ENCODE data around the gene KANSL1.
"Not testable (repeated sequence)": the region's sequence is repeated elsewhere in the genome, so short reads cannot be mapped to it uniquely, and the experiment has no call there.

KANSL1 gene

GRCh38 chr17:46193151-46193625 is at the start of gene KANSL1:
Gene KANSL1 (minus strand): TSS chr17:46193429. CDS start chr17:46172143, 21,286 bp downstream.
- no peaks in the 10 kb centered on the region for H3K36me3 ChIP-seq (ENCODE audit: control insufficient read depth, insufficient read depth, low read length)
- peak within 1 kb of the TSS; percentile 80 for H3K4me3 ChIP-seq (ENCODE audit: low read length)
- no peaks in the 10 kb centered on the region for H3K27me3 ChIP-seq (ENCODE audit: control insufficient read depth, insufficient read depth, low read length)
- peak within 1 kb of the TSS; percentile 97 for H3K9ac ChIP-seq (ENCODE audit: low read length)
- no peaks in the 10 kb centered on the region for H3K9me3 ChIP-seq (ENCODE audit: control insufficient read depth, low read length)
- H3K4me1 ChIP-seq (ENCODE audit: control insufficient read depth, insufficient read depth, low read length), result peaks cover 38% of the 10 kb centered on the region

- not testable (repeated sequence) for H3K9me3 ChIP-seq (ENCODE audit: control insufficient read depth, low read length); H3K27me3 ChIP-seq (ENCODE audit: control insufficient read depth, insufficient read depth, low read length); H3K4me1 ChIP-seq (ENCODE audit: control insufficient read depth, insufficient read depth, low read length); H3K36me3 ChIP-seq (ENCODE audit: control insufficient read depth, insufficient read depth, low read length); H3K9ac ChIP-seq (ENCODE audit: low read length); H3K4me3 ChIP-seq (ENCODE audit: low read length)
Measured at GRCh38 chr17:46231359-46231758, 38.1 kb upstream of the KANSL1 start.

GRCh38 chr17:46225274-46225794 is 32.1 kb upstream of the KANSL1 start:
- H3K4me1 ChIP-seq (ENCODE audit: control insufficient read depth, insufficient read depth, low read length); H3K27me3 ChIP-seq (ENCODE audit: control insufficient read depth, insufficient read depth, low read length); H3K9me3 ChIP-seq (ENCODE audit: control insufficient read depth, low read length); H3K36me3 ChIP-seq (ENCODE audit: control insufficient read depth, insufficient read depth, low read length): not testable (repeated sequence)
- Histone ChIP-seq H3K9ac (ENCODE audit: low read length) (peak overlapping the region; percentile 39), H3K4me3 (ENCODE audit: low read length) (peak overlapping the region; percentile 56)

GRCh38 chr17:46224864-46225263 is 31.6 kb upstream of the KANSL1 start:
- H3K9me3 ChIP-seq (ENCODE audit: control insufficient read depth, low read length); H3K27me3 ChIP-seq (ENCODE audit: control insufficient read depth, insufficient read depth, low read length); H3K36me3 ChIP-seq (ENCODE audit: control insufficient read depth, insufficient read depth, low read length); H3K4me1 ChIP-seq (ENCODE audit: control insufficient read depth, insufficient read depth, low read length): not testable (repeated sequence)
- Histone ChIP-seq H3K9ac (ENCODE audit: low read length) (peak overlapping the region; percentile 39), H3K4me3 (ENCODE audit: low read length) (peak overlapping the region; percentile 56)

GRCh38 chr17:46223041-46223440 is 29.8 kb upstream of the KANSL1 start:
- not testable (repeated sequence) for H3K27me3 ChIP-seq (ENCODE audit: control insufficient read depth, insufficient read depth, low read length); H3K36me3 ChIP-seq (ENCODE audit: control insufficient read depth, insufficient read depth, low read length); H3K9ac ChIP-seq (ENCODE audit: low read length); H3K4me3 ChIP-seq (ENCODE audit: low read length); H3K9me3 ChIP-seq (ENCODE audit: control insufficient read depth, low read length); H3K4me1 ChIP-seq (ENCODE audit: control insufficient read depth, insufficient read depth, low read length)

GRCh38 chr17:46216682-46217081 is 23.5 kb upstream of the KANSL1 start:
- Histone ChIP-seq H3K4me3 (ENCODE audit: low read length) (no peak overlapping the region), H3K9me3 (ENCODE audit: control insufficient read depth, low read length) (no peaks in the 10 kb centered on the region), H3K36me3 (ENCODE audit: control insufficient read depth, insufficient read depth, low read length) (no peaks in the 10 kb centered on the region), H3K27me3 (ENCODE audit: control insufficient read depth, insufficient read depth, low read length) (no peaks in the 10 kb centered on the region), H3K4me1 (ENCODE audit: control insufficient read depth, insufficient read depth, low read length) (peaks cover 6% of the 10 kb centered on the region), H3K9ac (ENCODE audit: low read length) (no peak overlapping the region)

GRCh38 chr17:46212634-46213435 is 19.6 kb upstream of the KANSL1 start:
- H3K9ac ChIP-seq (ENCODE audit: low read length), result no peak overlapping the region
- no peaks in the 10 kb centered on the region for H3K27me3 ChIP-seq (ENCODE audit: control insufficient read depth, insufficient read depth, low read length)
- peaks cover 6% of the 10 kb centered on the region for H3K4me1 ChIP-seq (ENCODE audit: control insufficient read depth, insufficient read depth, low read length)
- H3K4me3 ChIP-seq (ENCODE audit: low read length), result no peak overlapping the region
- H3K9me3 ChIP-seq (ENCODE audit: control insufficient read depth, low read length), result no peaks in the 10 kb centered on the region
- no peaks in the 10 kb centered on the region for H3K36me3 ChIP-seq (ENCODE audit: control insufficient read depth, insufficient read depth, low read length)

GRCh38 chr17:46208997-46209396 is 15.8 kb upstream of the KANSL1 start:
- H3K36me3 ChIP-seq (ENCODE audit: control insufficient read depth, insufficient read depth, low read length), result no peaks in the 10 kb centered on the region
- H3K4me1 ChIP-seq (ENCODE audit: control insufficient read depth, insufficient read depth, low read length), result peaks cover 6% of the 10 kb centered on the region
- H3K4me3 ChIP-seq (ENCODE audit: low read length), result no peak overlapping the region
- no peaks in the 10 kb centered on the region for H3K27me3 ChIP-seq (ENCODE audit: control insufficient read depth, insufficient read depth, low read length)
- H3K9me3 ChIP-seq (ENCODE audit: control insufficient read depth, low read length), result no peaks in the 10 kb centered on the region
- no peak overlapping the region for H3K9ac ChIP-seq (ENCODE audit: low read length)

GRCh38 chr17:46205975-46206374 is 12.7 kb upstream of the KANSL1 start:
- peaks cover 7% of the 10 kb centered on the region for H3K4me1 ChIP-seq (ENCODE audit: control insufficient read depth, insufficient read depth, low read length)
- H3K9ac ChIP-seq (ENCODE audit: low read length), result no peak overlapping the region
- no peak overlapping the region for H3K4me3 ChIP-seq (ENCODE audit: low read length)
- no peaks in the 10 kb centered on the region for H3K36me3 ChIP-seq (ENCODE audit: control insufficient read depth, insufficient read depth, low read length)
- no peaks in the 10 kb centered on the region for H3K27me3 ChIP-seq (ENCODE audit: control insufficient read depth, insufficient read depth, low read length)
- no peaks in the 10 kb centered on the region for H3K9me3 ChIP-seq (ENCODE audit: control insufficient read depth, low read length)

GRCh38 chr17:46202424-46202823 is 9.2 kb upstream of the KANSL1 start:
- Histone ChIP-seq H3K27me3 (ENCODE audit: control insufficient read depth, insufficient read depth, low read length) (no peaks in the 10 kb centered on the region), H3K36me3 (ENCODE audit: control insufficient read depth, insufficient read depth, low read length) (no peaks in the 10 kb centered on the region), H3K4me3 (ENCODE audit: low read length) (no peak overlapping the region), H3K4me1 (ENCODE audit: control insufficient read depth, insufficient read depth, low read length) (peaks cover 13% of the 10 kb centered on the region), H3K9me3 (ENCODE audit: control insufficient read depth, low read length) (no peaks in the 10 kb centered on the region), H3K9ac (ENCODE audit: low read length) (no peak overlapping the region)

GRCh38 chr17:46201491-46201890 is 8.3 kb upstream of the KANSL1 start:
- H3K36me3 ChIP-seq (ENCODE audit: control insufficient read depth, insufficient read depth, low read length), result no peaks in the 10 kb centered on the region
- H3K27me3 ChIP-seq (ENCODE audit: control insufficient read depth, insufficient read depth, low read length), result no peaks in the 10 kb centered on the region
- peaks cover 13% of the 10 kb centered on the region for H3K4me1 ChIP-seq (ENCODE audit: control insufficient read depth, insufficient read depth, low read length)
- no peaks in the 10 kb centered on the region for H3K9me3 ChIP-seq (ENCODE audit: control insufficient read depth, low read length)
- no peak overlapping the region for H3K4me3 ChIP-seq (ENCODE audit: low read length)
- no peak overlapping the region for H3K9ac ChIP-seq (ENCODE audit: low read length)

- H3K36me3 ChIP-seq (ENCODE audit: control insufficient read depth, insufficient read depth, low read length), result no peaks in the 10 kb centered on the region
- peaks cover 16% of the 10 kb centered on the region for H3K4me1 ChIP-seq (ENCODE audit: control insufficient read depth, insufficient read depth, low read length)
- H3K9me3 ChIP-seq (ENCODE audit: control insufficient read depth, low read length), result no peaks in the 10 kb centered on the region
- no peak overlapping the region for H3K9ac ChIP-seq (ENCODE audit: low read length)
- no peaks in the 10 kb centered on the region for H3K27me3 ChIP-seq (ENCODE audit: control insufficient read depth, insufficient read depth, low read length)
- H3K4me3 ChIP-seq (ENCODE audit: low read length), result no peak overlapping the region
Measured at GRCh38 chr17:46200197-46200596, 7.0 kb upstream of the KANSL1 start.
